Bronchial epithelial cell (primary cell): ENCODE measurements around the gene RDH12. TPM values are rescaled to one million over a fixed set of nuclear protein-coding genes. Genes with fewer than 3 reads are reported as not detected.

ENCODE experiments used
- DNase-seq: peaks from one replicate; pipeline ENCODE4 v3.0.0-alpha.2; 2010; ENCODE audit warnings: low read depth
- FAIRE-seq: peaks from 2 replicates; lab custom pipeline; 2011; peaks lifted over from hg19 to GRCh38; lab: Jason Lieb, UNC
- H3K27me3 ChIP-seq: 2 replicates; pipeline ENCODE4 v1.5.1; 2011; ENCODE audit warnings: low read length; ENCODE audit not compliant: control insufficient read depth, insufficient read depth
- H3K36me3 ChIP-seq: 2 replicates; pipeline ENCODE4 v1.5.1; 2011; ENCODE audit warnings: low read length; ENCODE audit not compliant: control insufficient read depth, insufficient read depth
- H3K4me3 ChIP-seq: 2 replicates; pipeline ENCODE4 v1.5.1; 2011; ENCODE audit warnings: mild to moderate bottlenecking, low read depth, low read length, control low read depth
- CTCF ChIP-seq: IDR thresholded peaks from 2 replicates; pipeline ENCODE4 v1.5.1; 2011; ENCODE audit warnings: mild to moderate bottlenecking, moderate library complexity, low read length, control low read depth, inconsistent platforms; ENCODE audit not compliant: insufficient read depth, severe bottlenecking
- total RNA-seq: library from RNA; depleted of rRNA; stranded (reverse); fragments of >200 nt; gene quantifications from 2 replicates; pipeline ENCODE4 v1.2.1, GENCODE V29; 2014

RDH12 gene
- total RNA-seq, 1 donor from 2014 or later, result 1.3 TPM

GRCh38 chr14:67680121-67680602, 21.5 kb upstream of the RDH12 start:
- Histone ChIP-seq H3K4me3 (no peak overlapping the region), H3K36me3 (peaks cover 11% of the 10 kb centered on the region), H3K27me3 (no peaks in the 10 kb centered on the region)
- TF ChIP-seq CTCF, result no peak
- FAIRE-seq, result no peak
- peak; percentile 92 for DNase-seq

- DNase-seq (no peak), FAIRE-seq (no peak)
- H3K36me3 ChIP-seq, result peaks cover 14% of the 10 kb centered on the region
These were observed 20.7 kb upstream of the RDH12 start for GRCh38 chr14:67680941-67681340.

GRCh38 chr14:67683842-67684241, 17.8 kb upstream of the RDH12 start:
- Histone ChIP-seq H3K27me3 (no peaks in the 10 kb centered on the region), H3K36me3 (peaks cover 17% of the 10 kb centered on the region), H3K4me3 (no peak overlapping the region)
- DNase-seq, result no peak
- no peak for TF ChIP-seq CTCF
- no peak for FAIRE-seq

More at GRCh38 chr14:67680941-67681340, 20.7 kb upstream of the RDH12 start:
- TF ChIP-seq CTCF, result no peak
- no peaks in the 10 kb centered on the region for H3K27me3 ChIP-seq
- no peak overlapping the region for H3K4me3 ChIP-seq

GRCh38 chr14:67690011-67690410, 11.7 kb upstream of the RDH12 start:
- Histone ChIP-seq H3K4me3 (no peak overlapping the region), H3K27me3 (no peaks in the 10 kb centered on the region), H3K36me3 (peaks cover 26% of the 10 kb centered on the region)
- DNase-seq (peak; percentile 48), FAIRE-seq (no peak)
- no peak for TF ChIP-seq CTCF

- DNase-seq (peak; percentile 95), FAIRE-seq (no peak)
- Histone ChIP-seq H3K4me3 (peak overlapping the region; percentile 70), H3K27me3 (no peaks in the 10 kb centered on the region), H3K36me3 (peaks cover 7% of the 10 kb centered on the region)
- TF ChIP-seq CTCF, result no peak
These were observed 6.8 kb upstream of the RDH12 start for GRCh38 chr14:67694791-67695393.
